ENCODE data around the gene UNC93A. TPM values are rescaled to one million over a fixed set of nuclear protein-coding genes. Genes with fewer than 3 reads are reported as not detected.
"Not testable (repeated sequence)": the region's sequence is repeated elsewhere in the genome, so short reads cannot be mapped to it uniquely, and the experiment has no call there.

Gene UNC93A
- total RNA-seq, 4 donors from 2014 or later: 38.0 to 111 (median 76.1) TPM

DNA sequence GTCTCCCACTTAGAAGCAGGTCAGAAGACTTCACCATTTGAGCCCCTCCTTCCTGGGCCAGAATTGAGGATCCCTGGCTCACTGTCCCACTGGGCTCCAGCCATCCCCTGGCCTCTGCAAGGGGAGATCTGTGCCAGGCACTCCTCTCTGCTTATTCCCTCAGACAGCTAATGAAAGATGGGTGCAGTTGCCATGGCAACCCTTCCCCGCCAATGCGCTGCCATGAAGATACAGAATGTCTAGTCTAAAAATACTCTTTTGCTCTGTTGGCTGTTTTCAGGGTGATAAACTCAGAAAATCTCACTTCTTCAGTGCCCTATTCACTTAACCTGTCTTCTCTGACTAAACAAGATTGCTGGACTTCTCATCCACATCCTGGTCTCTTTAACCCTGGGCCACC is 20.2 kb downstream of the UNC93A start:
- no peak overlapping the region for H3K4me3 ChIP-seq (ENCODE audit: low read depth, poor library complexity, severe bottlenecking)
- intact Hi-C loops (cut with DNase I; ENCODE audit: low total_unique reads): no loop called here
- TF ChIP-seq, protein P1, sequence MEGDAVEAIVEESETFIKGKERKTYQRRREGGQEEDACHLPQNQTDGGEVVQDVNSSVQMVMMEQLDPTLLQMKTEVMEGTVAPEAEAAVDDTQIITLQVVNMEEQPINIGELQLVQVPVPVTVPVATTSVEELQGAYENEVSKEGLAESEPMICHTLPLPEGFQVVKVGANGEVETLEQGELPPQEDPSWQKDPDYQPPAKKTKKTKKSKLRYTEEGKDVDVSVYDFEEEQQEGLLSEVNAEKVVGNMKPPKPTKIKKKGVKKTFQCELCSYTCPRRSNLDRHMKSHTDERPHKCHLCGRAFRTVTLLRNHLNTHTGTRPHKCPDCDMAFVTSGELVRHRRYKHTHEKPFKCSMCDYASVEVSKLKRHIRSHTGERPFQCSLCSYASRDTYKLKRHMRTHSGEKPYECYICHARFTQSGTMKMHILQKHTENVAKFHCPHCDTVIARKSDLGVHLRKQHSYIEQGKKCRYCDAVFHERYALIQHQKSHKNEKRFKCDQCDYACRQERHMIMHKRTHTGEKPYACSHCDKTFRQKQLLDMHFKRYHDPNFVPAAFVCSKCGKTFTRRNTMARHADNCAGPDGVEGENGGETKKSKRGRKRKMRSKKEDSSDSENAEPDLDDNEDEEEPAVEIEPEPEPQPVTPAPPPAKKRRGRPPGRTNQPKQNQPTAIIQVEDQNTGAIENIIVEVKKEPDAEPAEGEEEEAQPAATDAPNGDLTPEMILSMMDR (IDR thresholded peaks at IDR 0.05): no peak
- DNase-seq (ENCODE audit: low spot score in 2 of 2): no peak
- 51 to 65% methylated on average over 2 of the region's 2 CpGs for WGBS, 2 donors

DNA sequence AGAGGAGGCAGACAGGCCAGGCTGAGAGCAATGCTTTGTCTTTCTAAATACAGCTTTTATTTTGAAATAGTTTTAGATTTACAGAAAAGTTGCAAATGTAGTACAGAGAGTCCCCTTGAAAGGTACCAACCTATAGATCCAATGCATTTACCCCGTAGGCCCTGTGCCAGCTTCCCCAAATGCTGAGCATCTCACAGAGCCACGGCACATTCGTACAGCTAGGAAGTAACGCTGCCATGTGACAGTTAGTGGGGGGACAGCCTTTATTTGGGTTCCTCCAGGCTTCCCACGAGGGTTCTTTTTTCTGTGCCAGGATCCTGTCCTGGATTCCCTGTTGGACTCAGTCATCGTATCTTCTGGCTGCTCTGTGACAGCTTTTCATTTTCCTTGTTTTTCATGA is 20.6 kb downstream of the UNC93A start:
- H3K4me3 ChIP-seq (ENCODE audit: low read depth, poor library complexity, severe bottlenecking); DNase-seq (ENCODE audit: low spot score in 2 of 2); intact Hi-C loops (cut with DNase I; ENCODE audit: low total_unique reads): not testable (repeated sequence)
- 68 to 72% methylated on average over 6 of the region's 6 CpGs for WGBS, 2 donors

DNA sequence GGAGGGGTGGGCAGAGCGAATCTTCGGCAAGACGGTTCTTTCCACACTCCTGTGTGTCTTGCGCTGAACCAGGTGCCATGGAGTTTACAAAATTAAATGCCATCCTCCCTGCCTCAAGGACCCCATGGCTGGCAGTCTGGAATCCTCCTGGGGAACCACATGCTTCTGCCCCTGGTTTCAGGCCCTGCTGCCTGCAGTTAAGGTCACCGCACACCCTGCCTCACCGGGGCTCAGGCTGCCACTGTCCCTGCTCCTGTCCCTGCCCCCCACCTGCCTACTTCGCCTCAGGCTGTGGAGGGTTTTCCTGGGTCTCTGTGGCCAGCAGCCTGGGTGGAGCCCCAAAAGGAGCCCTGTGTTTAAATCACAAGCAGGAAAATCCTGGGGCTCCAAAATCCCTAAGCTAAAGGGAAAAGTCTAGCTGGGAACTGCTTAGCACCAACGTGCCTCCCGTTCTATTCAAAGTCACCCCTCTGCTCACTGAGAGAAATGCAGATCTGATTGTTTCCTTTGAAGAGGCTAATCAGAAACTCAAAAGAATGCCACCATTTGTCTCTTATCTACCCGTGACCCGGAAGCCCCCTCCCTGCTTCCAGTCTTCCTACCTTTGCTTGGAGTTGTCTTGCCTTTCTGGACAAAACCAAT is 23.2 kb downstream of the UNC93A start:
- no peak for DNase-seq (ENCODE audit: low spot score in 2 of 2)
- no peak for TF ChIP-seq POLR2A (IDR thresholded peaks at IDR 0.05)
- TF ChIP-seq, protein P1 (IDR thresholded peaks at IDR 0.05): no peak
- H3K4me3 ChIP-seq (ENCODE audit: low read depth, poor library complexity, severe bottlenecking): no peak overlapping the region
- WGBS, 2 donors: 64 to 66% methylated on average over 11 of the region's 11 CpGs
- intact Hi-C loops (cut with DNase I; ENCODE audit: low total_unique reads): no loop called here

DNA sequence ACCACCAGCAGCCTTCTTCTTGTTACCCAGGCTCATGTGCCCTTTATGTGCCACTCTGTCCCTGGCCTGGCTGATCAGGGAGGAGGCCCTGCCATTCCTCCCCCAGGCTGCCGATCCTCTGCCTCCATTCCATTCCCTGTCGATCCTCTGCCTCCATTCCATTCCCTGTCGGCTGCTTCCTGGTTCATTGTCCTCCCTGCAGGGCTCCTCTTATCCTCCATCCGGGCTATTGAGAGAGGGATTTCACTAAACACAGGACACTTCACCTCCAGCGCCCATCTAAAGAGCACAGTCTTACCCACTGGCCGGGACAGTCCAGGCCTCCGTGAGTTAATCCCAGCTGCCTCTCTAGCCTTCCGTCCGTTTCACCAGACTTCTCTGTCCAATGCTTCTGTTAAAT is 26.1 kb downstream of the UNC93A start:
- no peak for TF ChIP-seq POLR2A (IDR thresholded peaks at IDR 0.05)
- TF ChIP-seq, protein P1 (IDR thresholded peaks at IDR 0.05): no peak
- 72 to 73% methylated on average over 9 of the region's 9 CpGs for WGBS, 2 donors
- H3K4me3 ChIP-seq (ENCODE audit: low read depth, poor library complexity, severe bottlenecking): no peak overlapping the region
- intact Hi-C loops (cut with DNase I; ENCODE audit: low total_unique reads): no loop called here
- DNase-seq (ENCODE audit: low spot score in 2 of 2): no peak

DNA sequence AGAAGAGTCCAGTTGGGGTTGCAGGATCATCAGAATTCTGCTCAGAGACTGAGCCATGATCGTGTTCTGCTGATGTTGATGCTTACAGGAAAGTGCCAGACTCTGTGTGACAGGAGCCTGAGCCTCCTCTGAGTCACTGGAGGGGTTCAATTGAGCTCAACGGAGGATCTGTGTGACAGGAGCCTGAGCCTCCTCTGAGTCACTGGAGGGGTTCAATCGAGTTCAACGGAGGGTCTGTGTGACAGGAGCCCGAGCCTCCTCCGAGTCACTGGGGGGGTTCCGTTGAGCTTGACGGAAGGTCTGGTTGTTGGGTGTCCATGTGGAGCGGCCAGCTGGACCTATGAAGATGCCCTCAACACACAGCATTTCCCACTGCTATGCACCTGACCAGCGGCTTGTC is 27.2 kb downstream of the UNC93A start:
- intact Hi-C loops (cut with DNase I; ENCODE audit: low total_unique reads); DNase-seq (ENCODE audit: low spot score in 2 of 2); H3K4me3 ChIP-seq (ENCODE audit: low read depth, poor library complexity, severe bottlenecking): not testable (repeated sequence)
- 90 to 100% methylated on average over 3 to 10 of the region's 10 CpGs for WGBS, 2 donors

DNA sequence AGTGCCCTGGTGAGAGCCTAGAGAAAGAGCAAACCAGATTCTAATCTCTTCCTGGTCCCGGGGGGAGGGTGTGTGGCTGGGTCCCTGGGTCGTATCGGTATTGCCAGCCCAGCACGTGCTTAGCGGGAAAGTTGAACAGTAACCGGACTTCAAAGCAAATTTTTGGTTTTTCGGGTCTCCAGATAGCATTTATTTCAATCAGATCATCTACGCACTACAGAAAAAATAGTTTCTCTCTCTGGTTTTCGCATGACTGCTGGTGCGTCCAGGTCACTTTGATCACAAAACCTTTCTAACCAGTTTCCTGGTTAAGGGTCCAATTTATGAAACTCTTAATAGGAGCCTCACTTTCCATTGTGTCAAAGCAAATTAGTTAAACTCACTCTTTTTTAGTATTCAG is 27.7 kb downstream of the UNC93A start:
- WGBS, 2 donors: 76 to 92% methylated on average over 10 of the region's 10 CpGs
- DNase-seq (ENCODE audit: low spot score in 2 of 2); intact Hi-C loops (cut with DNase I; ENCODE audit: low total_unique reads); H3K4me3 ChIP-seq (ENCODE audit: low read depth, poor library complexity, severe bottlenecking): not testable (repeated sequence)

DNA sequence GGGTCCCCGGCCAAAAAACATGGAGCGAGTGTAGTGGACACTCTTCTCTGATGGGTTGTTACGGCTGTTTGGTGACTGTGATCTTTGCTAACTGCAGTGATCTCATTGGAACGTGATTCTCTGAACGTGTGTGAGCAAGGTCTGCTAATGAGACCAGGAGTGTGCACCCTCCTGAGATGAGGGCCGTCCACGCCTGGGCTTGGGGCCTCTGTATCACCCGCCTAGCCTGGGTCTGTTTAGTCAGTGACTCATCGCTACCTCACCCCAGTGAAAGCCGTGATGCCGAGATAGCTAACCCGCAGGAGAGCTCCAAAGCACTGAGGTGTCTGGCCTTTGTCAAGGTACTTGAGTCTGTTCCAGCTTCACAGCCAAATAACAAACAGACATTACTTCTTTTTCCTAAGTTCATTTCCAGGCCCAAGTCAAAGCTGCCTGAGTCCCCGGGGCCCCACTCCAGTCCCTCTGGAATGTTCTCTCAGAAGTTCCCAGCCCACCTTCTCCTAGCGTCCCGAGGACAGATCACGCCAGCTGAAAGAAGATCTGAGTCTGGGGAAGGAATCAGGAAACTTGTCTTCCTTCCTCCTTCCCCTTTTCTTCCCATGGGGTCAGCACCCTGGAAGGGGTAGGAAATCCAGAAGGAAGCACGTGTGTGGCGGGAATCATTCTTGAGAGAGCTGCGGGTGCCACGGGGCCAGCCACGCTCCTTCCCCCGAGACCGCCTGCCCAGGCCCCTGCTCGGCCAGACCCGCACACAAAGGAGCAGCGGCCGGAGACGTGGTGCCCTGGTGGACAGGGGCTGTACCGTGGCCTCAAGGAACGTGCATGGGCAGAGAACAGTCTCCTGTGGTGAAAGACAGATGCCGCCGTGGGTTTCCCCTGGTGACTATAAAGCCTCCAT is 29.0 kb downstream of the UNC93A start:
- WGBS, 2 donors: 82% methylated on average over 15 of the region's 32 CpGs; no CpG with 5 or more reads in 1 of the 2 donors

DNA sequence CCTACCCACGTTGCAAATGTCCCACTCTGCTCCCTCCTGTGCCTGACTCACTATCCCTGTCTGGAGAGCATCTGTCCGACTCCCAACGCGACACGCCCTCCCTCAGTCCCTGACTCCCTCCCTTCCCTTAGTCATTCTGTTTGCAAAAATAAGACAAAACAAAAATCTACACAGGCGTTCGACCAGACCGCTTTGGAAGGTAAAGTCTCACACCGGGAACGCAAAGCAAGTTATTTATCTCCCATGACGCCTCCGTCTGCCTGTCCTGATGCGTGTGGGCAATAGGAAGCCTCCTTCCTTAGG is 29.6 kb downstream of the UNC93A start:
- intact Hi-C loops (cut with DNase I; ENCODE audit: low total_unique reads); DNase-seq (ENCODE audit: low spot score in 2 of 2); H3K4me3 ChIP-seq (ENCODE audit: low read depth, poor library complexity, severe bottlenecking): not testable (repeated sequence)
- 82% methylated on average over 13 of the region's 13 CpGs; no CpG with 5 or more reads in 1 of the 2 donors for WGBS, 2 donors

More for the DNA sequence above, 29.0 kb downstream of the UNC93A start:
- peak in 1 of 2 donors; percentile 64 for DNase-seq (ENCODE audit: low spot score in 2 of 2)
- intact Hi-C loops (cut with DNase I; ENCODE audit: low total_unique reads); H3K4me3 ChIP-seq (ENCODE audit: low read depth, poor library complexity, severe bottlenecking): not testable (repeated sequence)

DNA sequence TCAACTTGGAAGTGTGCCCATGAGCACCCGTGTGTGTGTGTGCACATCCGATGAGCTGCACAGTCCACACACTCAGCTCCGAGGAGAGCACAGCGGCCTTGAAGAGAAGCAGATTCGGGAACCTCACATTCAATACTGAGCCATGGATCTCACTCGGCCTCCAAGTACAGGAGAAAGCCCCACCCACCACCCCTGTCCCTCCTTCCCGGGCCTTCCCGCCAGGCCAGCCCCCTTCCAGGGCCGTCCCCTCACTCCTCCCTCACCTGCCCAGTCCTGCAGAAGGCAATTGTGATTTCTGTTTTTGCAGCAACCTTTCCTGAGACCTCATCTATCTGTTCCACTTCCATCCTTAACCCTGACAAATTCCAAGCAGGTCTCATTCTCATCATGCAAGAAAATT is 30.1 kb downstream of the UNC93A start:
- intact Hi-C loops (cut with DNase I; ENCODE audit: low total_unique reads); H3K4me3 ChIP-seq (ENCODE audit: low read depth, poor library complexity, severe bottlenecking); DNase-seq (ENCODE audit: low spot score in 2 of 2): not testable (repeated sequence)
- 73 to 76% methylated on average over 8 to 9 of the region's 9 CpGs for WGBS, 2 donors
